Osteoblast (primary cell): ENCODE results near the gene SOX6. TPM values are rescaled to one million over a fixed set of nuclear protein-coding genes. Genes with fewer than 3 reads are reported as not detected.

Experiments
- DNase-seq: peaks from one replicate; pipeline ENCODE4 v3.0.0; 2011; ENCODE audit warnings: low spot score, mixed read lengths; ENCODE audit not compliant: insufficient read length; ENCODE audit errors: missing footprints
- H2AFZ ChIP-seq: 2 replicates; pipeline ENCODE4 v1.6.0; 2011; ENCODE audit warnings: mild to moderate bottlenecking, low read length
- H3K27ac ChIP-seq: 2 replicates; pipeline ENCODE4 v1.5.1; 2011; ENCODE audit warnings: mild to moderate bottlenecking, low read depth, low read length, moderate library complexity
- H3K27me3 ChIP-seq: 2 replicates; pipeline ENCODE4 v1.6.0; 2012; ENCODE audit warnings: mild to moderate bottlenecking, control low read depth, inconsistent platforms, low read length, moderate library complexity; ENCODE audit not compliant: insufficient read depth
- H3K36me3 ChIP-seq: 2 replicates; pipeline ENCODE4 v1.5.1; 2011; ENCODE audit warnings: mild to moderate bottlenecking, low read length, control low read depth, moderate library complexity; ENCODE audit not compliant: insufficient read depth
- H3K4me1 ChIP-seq: 2 replicates; pipeline ENCODE4 v1.5.1; 2011; ENCODE audit warnings: mild to moderate bottlenecking, low read length, control low read depth, moderate library complexity; ENCODE audit not compliant: insufficient read depth
- H3K4me2 ChIP-seq: 2 replicates; pipeline ENCODE4 v1.6.0; 2011; ENCODE audit warnings: mild to moderate bottlenecking, low read length; ENCODE audit not compliant: insufficient read depth
- H3K4me3 ChIP-seq: fragments of 200-600 bp; sonication (generic); 3 replicates; pipeline ENCODE4 v1.5.1; 2012; ENCODE audit warnings: mild to moderate bottlenecking, low read length, inconsistent platforms; ENCODE audit not compliant: insufficient read depth
- H3K79me2 ChIP-seq: 2 replicates; pipeline ENCODE4 v1.6.0; 2012; ENCODE audit warnings: mild to moderate bottlenecking, low read length, control low read depth, inconsistent platforms; ENCODE audit not compliant: insufficient read depth
- H3K9me3 ChIP-seq: 2 replicates; pipeline ENCODE4 v1.5.1; 2011; ENCODE audit warnings: low read depth, low read length, control low read depth
- H4K20me1 ChIP-seq: 2 replicates; pipeline ENCODE4 v1.6.0; 2012; ENCODE audit warnings: mild to moderate bottlenecking, low read length, control low read depth; ENCODE audit not compliant: insufficient read depth
- total RNA-seq: library from RNA; depleted of rRNA; stranded (reverse); fragments of >200 nt; gene quantifications from 2 replicates; pipeline ENCODE4 v1.2.3, GENCODE V29; 2012
- TF ChIP-seq, protein P1 (sequence below): IDR thresholded peaks from 2 replicates; pipeline ENCODE4 v1.5.1; 2011; ENCODE audit warnings: mild to moderate bottlenecking, low read depth, low read length, moderate library complexity; ENCODE audit errors: extremely low read depth

Gene SOX6
- total RNA-seq, 1 donor: 3.3 TPM

DNA sequence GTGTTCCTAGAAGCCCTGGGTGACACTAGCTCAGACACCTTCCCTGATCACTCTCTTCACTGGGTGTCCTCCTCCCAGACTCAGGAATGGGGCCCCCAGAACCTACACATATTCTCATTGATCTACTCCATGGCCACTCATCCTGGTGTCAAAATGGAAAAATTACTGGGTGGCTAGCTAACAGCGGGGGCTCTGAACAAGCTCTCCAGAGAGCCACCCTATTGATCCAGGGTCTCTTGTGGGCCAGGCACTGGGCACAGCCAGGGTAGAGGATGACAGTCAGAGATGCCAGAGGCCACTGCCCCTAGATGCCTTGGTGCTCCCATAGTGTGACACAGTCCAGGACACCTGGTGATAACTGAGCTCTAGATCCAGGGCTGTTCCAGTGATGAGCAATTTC, 393.1 kb downstream of the SOX6 start:
- no peaks in the 10 kb centered on the region for H3K27me3 ChIP-seq
- no peaks in the 10 kb centered on the region for H4K20me1 ChIP-seq
- no peak overlapping the region for H2AFZ ChIP-seq
- H3K9me3 ChIP-seq: no peaks in the 10 kb centered on the region
- H3K4me3 ChIP-seq: no peak overlapping the region
- peaks cover 5% of the 10 kb centered on the region for H3K4me1 ChIP-seq
- no peak overlapping the region for H3K27ac ChIP-seq
- DNase-seq: no peak
- no peaks in the 10 kb centered on the region for H3K79me2 ChIP-seq
- no peaks in the 10 kb centered on the region for H3K36me3 ChIP-seq
- H3K4me2 ChIP-seq: no peak overlapping the region
- TF ChIP-seq, protein P1, sequence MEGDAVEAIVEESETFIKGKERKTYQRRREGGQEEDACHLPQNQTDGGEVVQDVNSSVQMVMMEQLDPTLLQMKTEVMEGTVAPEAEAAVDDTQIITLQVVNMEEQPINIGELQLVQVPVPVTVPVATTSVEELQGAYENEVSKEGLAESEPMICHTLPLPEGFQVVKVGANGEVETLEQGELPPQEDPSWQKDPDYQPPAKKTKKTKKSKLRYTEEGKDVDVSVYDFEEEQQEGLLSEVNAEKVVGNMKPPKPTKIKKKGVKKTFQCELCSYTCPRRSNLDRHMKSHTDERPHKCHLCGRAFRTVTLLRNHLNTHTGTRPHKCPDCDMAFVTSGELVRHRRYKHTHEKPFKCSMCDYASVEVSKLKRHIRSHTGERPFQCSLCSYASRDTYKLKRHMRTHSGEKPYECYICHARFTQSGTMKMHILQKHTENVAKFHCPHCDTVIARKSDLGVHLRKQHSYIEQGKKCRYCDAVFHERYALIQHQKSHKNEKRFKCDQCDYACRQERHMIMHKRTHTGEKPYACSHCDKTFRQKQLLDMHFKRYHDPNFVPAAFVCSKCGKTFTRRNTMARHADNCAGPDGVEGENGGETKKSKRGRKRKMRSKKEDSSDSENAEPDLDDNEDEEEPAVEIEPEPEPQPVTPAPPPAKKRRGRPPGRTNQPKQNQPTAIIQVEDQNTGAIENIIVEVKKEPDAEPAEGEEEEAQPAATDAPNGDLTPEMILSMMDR: no peak

DNA sequence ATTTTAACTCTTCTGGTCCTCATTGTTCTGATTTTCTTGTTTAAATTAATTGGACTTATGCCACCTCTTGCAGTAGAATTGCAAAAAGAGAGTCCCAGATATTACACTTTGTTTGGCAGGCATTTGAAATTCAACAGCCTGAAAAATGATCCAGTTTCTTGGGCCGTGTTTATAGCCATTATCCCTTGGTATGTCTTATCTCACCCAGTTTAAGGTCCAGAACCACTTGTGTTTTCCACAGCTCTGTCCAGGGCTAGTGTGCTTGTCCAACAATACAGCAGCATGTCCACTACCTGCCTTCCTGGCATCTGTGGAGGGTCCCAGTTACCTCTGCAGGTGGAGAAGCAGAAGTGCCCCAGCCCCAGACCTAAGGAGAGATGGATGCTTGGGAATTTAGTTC, 397.4 kb downstream of the SOX6 start:
- H3K79me2 ChIP-seq: no peaks in the 10 kb centered on the region
- H3K4me2 ChIP-seq: no peak overlapping the region
- H3K4me1 ChIP-seq: peaks cover 5% of the 10 kb centered on the region
- no peaks in the 10 kb centered on the region for H3K27me3 ChIP-seq
- H3K9me3 ChIP-seq: no peaks in the 10 kb centered on the region
- no peak for DNase-seq
- no peaks in the 10 kb centered on the region for H4K20me1 ChIP-seq
- TF ChIP-seq, protein P1: no peak
- H3K36me3 ChIP-seq: no peaks in the 10 kb centered on the region
- no peak overlapping the region for H3K27ac ChIP-seq
- no peak overlapping the region for H2AFZ ChIP-seq
- no peak overlapping the region for H3K4me3 ChIP-seq

DNA sequence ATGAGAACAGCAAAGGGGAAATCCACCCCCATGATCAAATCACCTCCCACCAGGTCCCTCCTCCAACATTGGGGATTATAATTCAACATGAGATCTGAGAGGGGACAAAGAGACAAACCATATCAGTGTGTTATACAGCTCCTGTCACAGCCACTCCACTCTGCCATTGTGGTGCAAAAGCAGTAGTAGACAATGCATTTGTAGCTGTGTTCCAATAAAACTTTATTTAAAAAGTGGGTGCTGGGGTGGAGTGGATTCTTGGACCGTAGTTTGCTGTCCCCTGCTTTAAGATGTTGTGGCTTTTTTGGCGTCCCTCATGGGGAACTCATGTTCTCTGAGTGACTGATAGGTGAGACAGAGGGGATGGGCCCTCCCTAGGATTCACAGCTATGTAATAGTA, 399.1 kb downstream of the SOX6 start:
- H3K27ac ChIP-seq: no peak overlapping the region
- H3K79me2 ChIP-seq: no peaks in the 10 kb centered on the region
- H3K9me3 ChIP-seq: no peaks in the 10 kb centered on the region
- H2AFZ ChIP-seq: no peak overlapping the region
- peaks cover 5% of the 10 kb centered on the region for H3K4me1 ChIP-seq
- no peaks in the 10 kb centered on the region for H3K27me3 ChIP-seq
- no peak for DNase-seq
- H4K20me1 ChIP-seq: no peaks in the 10 kb centered on the region
- H3K4me2 ChIP-seq: no peak overlapping the region
- no peak overlapping the region for H3K4me3 ChIP-seq
- TF ChIP-seq, protein P1: no peak
- H3K36me3 ChIP-seq: no peaks in the 10 kb centered on the region

DNA sequence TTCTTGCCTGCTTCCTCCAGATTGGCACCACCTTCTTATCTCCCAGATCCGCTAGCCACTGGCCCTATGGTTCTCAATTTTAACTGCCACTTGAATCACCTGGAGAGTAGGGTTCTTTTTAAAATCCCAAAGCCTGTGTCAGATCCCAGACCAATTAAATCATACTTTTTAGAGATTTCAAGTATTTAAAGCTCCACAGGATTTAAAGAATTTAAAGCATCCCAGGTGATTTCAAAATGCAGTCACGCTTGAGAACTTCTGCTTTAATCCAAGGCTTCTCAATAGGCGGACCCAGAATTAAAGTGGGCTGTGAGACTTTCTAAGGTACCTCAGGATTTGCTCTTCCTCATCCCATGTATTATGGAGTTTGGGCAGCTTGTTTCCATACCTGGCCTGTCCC, 400.0 kb downstream of the SOX6 start:
- no peak overlapping the region for H3K4me2 ChIP-seq
- no peaks in the 10 kb centered on the region for H3K9me3 ChIP-seq
- H3K27ac ChIP-seq: no peak overlapping the region
- H3K4me1 ChIP-seq: peaks cover 5% of the 10 kb centered on the region
- peaks cover 3% of the 10 kb centered on the region for H3K27me3 ChIP-seq
- DNase-seq: no peak
- no peak overlapping the region for H3K4me3 ChIP-seq
- no peaks in the 10 kb centered on the region for H3K36me3 ChIP-seq
- H2AFZ ChIP-seq: no peak overlapping the region
- no peaks in the 10 kb centered on the region for H3K79me2 ChIP-seq
- TF ChIP-seq, protein P1: no peak
- no peaks in the 10 kb centered on the region for H4K20me1 ChIP-seq
